Progenitor cell of endocrine pancreas (in vitro differentiated cells): Measurements from ENCODE around the gene GRAMD1B. TPM values are rescaled to one million over a fixed set of nuclear protein-coding genes. Genes with fewer than 3 reads are reported as not detected.

Source experiments
- DNase-seq: peaks from one replicate; pipeline ENCODE4 v3.0.0; 2021; ENCODE audit warnings: low spot score; ENCODE audit not compliant: unreplicated experiment
- H3K27ac Mint-ChIP-seq: 2 replicates; pipeline ENCODE4 v1.8.0; 2021; ENCODE audit warnings: mild to moderate bottlenecking, moderate library complexity, mixed read lengths
- H3K27me3 Mint-ChIP-seq: 2 replicates; pipeline ENCODE4 v1.8.0; 2021; ENCODE audit warnings: mixed read lengths
- H3K36me3 Mint-ChIP-seq: 2 replicates; pipeline ENCODE4 v1.8.0; 2022; ENCODE audit warnings: mixed read lengths; ENCODE audit not compliant: insufficient read depth
- H3K4me1 Mint-ChIP-seq: 2 replicates; pipeline ENCODE4 v1.8.0; 2021; ENCODE audit warnings: low read depth, mixed read lengths
- H3K4me3 Mint-ChIP-seq: 2 replicates; pipeline ENCODE4 v1.8.0; 2021; ENCODE audit warnings: low read depth, mild to moderate bottlenecking, moderate library complexity, mixed read lengths
- H3K9me3 Mint-ChIP-seq: 2 replicates; pipeline ENCODE4 v1.8.0; 2021; ENCODE audit warnings: low read depth, mixed read lengths
- CTCF ChIP-seq: fragments of 200-600 bp; sonication (generic); IDR thresholded peaks from one replicate; pipeline ENCODE4 v1.5.0; 2021; ENCODE audit warnings: antibody characterized with exemption, mild to moderate bottlenecking; ENCODE audit not compliant: unreplicated experiment
- total RNA-seq: library from RNA; stranded (reverse); gene quantifications from 2 replicates; pipeline ENCODE4 v1.2.1, GENCODE V29; 2021

The GRAMD1B gene
- total RNA-seq, 1 donor from 2014 or later, result 4.5 TPM

- DNase-seq, result no peak
- no peaks in the 10 kb centered on the region for H3K4me1 Mint-ChIP-seq
- peak; percentile 10 for TF ChIP-seq CTCF
- H3K9me3 Mint-ChIP-seq, result no peaks in the 10 kb centered on the region
- H3K27ac Mint-ChIP-seq, result no peak overlapping the region
- no peak overlapping the region for H3K4me3 Mint-ChIP-seq
- H3K36me3 Mint-ChIP-seq, result no peaks in the 10 kb centered on the region
- H3K27me3 Mint-ChIP-seq, result peaks cover 19% of the 10 kb centered on the region
Observed at GRCh38 chr11:123642435-123642834, 212.4 kb downstream of the GRAMD1B start.

GRCh38 chr11:123645286-123645975 lies 215.4 kb downstream of the GRAMD1B start:
- no peak overlapping the region for H3K27ac Mint-ChIP-seq
- no peak for DNase-seq
- no peaks in the 10 kb centered on the region for H3K36me3 Mint-ChIP-seq
- peaks cover 11% of the 10 kb centered on the region for H3K27me3 Mint-ChIP-seq
- no peak for TF ChIP-seq CTCF
- no peak overlapping the region for H3K4me3 Mint-ChIP-seq
- H3K4me1 Mint-ChIP-seq, result no peaks in the 10 kb centered on the region
- H3K9me3 Mint-ChIP-seq, result no peaks in the 10 kb centered on the region

- no peak for TF ChIP-seq CTCF
- Mint-ChIP-seq H3K9me3 (no peaks in the 10 kb centered on the region), H3K4me1 (peaks cover 6% of the 10 kb centered on the region), H3K27ac (no peak overlapping the region), H3K36me3 (no peaks in the 10 kb centered on the region), H3K4me3 (no peak overlapping the region), H3K27me3 (peaks cover 26% of the 10 kb centered on the region)
- no peak for DNase-seq
Observed at GRCh38 chr11:123650901-123651300, 220.8 kb downstream of the GRAMD1B start.

GRCh38 chr11:123652599-123652998 lies 222.5 kb downstream of the GRAMD1B start:
- H3K27ac Mint-ChIP-seq, result no peak overlapping the region
- peaks cover 29% of the 10 kb centered on the region for H3K27me3 Mint-ChIP-seq
- H3K36me3 Mint-ChIP-seq, result no peaks in the 10 kb centered on the region
- no peaks in the 10 kb centered on the region for H3K9me3 Mint-ChIP-seq
- H3K4me1 Mint-ChIP-seq, result peaks cover 6% of the 10 kb centered on the region
- peak overlapping the region; percentile 35 for H3K4me3 Mint-ChIP-seq
- no peak for TF ChIP-seq CTCF
- DNase-seq, result no peak

GRCh38 chr11:123653483-123653826 lies 223.4 kb downstream of the GRAMD1B start:
- no peaks in the 10 kb centered on the region for H3K36me3 Mint-ChIP-seq
- H3K4me1 Mint-ChIP-seq, result peaks cover 6% of the 10 kb centered on the region
- peaks cover 37% of the 10 kb centered on the region for H3K27me3 Mint-ChIP-seq
- no peak for DNase-seq
- H3K4me3 Mint-ChIP-seq, result peak overlapping the region; percentile 81
- no peaks in the 10 kb centered on the region for H3K9me3 Mint-ChIP-seq
- TF ChIP-seq CTCF, result no peak
- no peak overlapping the region for H3K27ac Mint-ChIP-seq
